Spleen (tissue), 7 donors: ENCODE measurements around the gene SIN3B.

Source experiments
- CTCF ChIP-seq, 11 experiments: fragments of 200-600 bp in 7 of 11; fragments of 450-650 bp in 4 of 11; sonication (generic) in 4 of 11; IDR thresholded peaks in 8 of 11; conservative IDR thresholded peaks in 3 of 11; 1 replicate in 7 of 11; 2 replicates in 4 of 11; pipeline versions ENCODE4 v1.4.0 to v1.8.0; 2016 to 2021; ENCODE audit warnings: antibody characterized with exemption in 11 of 11, inconsistent platforms in 4 of 11, mild to moderate bottlenecking in 1 of 11
- POLR2AphosphoS5 ChIP-seq, 3 donors: sonication (generic); formaldehyde crosslinking; IDR thresholded peaks; one replicate each; pipeline ENCODE4 v1.5.1; 2017; ENCODE audit warnings: antibody characterized with exemption in 3 of 3
- donor health status: DM: no; HTN: no; CAD: no; lungs with moderate emphysema.
- donor health status: DM: no; HTN: no; CAD: no.
- donor health status: DM: no; HTN: no; CAD: no.

DNA sequence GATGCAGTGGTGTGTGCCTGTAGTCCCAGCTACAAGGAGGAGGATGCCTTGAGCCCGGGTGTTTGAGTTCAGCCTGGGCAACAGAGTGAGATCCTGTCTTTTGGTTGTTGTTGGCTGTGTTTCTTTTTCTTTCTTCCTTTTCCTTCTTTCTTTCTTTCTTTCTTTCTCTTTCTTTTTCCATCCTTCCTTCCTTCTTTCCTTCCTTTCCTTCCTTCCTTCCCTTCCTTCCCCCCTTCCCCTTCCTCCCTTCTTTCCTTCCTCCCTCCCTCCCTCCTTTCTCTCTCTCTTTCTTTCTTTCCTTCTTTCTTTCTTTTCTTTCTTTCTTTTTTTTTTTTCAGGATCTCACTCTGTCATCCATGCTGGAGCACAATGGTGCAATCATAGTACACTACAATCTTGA lies 46.5 kb upstream of the SIN3B start:
- TF ChIP-seq CTCF (IDR thresholded peaks at IDR 0.05 in 8 of 11, conservative IDR thresholded peaks at IDR 0.05 in 3 of 11), result no peak
- TF ChIP-seq POLR2AphosphoS5 (IDR thresholded peaks at IDR 0.05), result no peak
